ENCODE results near the gene TSSK6.

Gene TSSK6

DNA sequence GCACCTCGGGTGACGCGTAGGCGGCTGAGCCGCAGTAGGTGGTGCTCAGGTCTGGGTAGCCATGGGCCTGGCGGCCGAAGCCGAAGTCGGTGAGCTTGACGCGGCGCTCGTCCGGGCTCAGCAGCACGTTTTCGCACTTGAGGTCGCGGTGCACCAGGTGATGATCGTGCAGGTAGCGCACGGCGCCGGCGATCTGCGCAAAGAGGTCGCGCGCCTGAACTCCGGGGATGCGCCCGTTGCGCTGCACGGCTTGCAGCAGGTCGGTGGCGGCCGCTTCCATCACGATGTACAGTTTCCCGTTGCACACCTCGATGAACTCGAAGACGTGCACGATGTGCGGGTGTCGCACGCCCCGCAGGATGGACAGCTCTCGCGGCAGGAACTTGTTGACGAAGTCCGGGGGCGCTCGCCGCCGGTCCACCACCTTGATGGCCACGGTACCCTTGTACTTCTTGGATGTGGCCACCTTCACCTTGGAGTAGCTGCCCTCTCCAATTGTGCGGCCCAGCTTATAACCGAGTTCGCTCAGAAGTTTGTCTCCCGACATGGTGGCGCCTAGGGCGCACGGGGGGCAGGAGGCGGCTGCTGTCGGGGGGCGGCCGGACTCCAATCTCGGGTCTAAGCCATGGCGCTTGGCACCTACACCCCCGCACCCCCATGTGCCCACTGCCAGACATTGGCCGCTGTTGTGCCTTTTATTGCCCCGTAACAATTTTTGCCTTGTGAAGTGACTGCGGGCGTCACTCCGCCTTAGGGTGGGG lies at the start of gene TSSK6:
Gene TSSK6, minus strand, starts transcription at position 668 of the 761 bp plus-strand sequence. Its CDS starts 121 bp downstream, at position 547.
- no peak for DNase-seq

DNA sequence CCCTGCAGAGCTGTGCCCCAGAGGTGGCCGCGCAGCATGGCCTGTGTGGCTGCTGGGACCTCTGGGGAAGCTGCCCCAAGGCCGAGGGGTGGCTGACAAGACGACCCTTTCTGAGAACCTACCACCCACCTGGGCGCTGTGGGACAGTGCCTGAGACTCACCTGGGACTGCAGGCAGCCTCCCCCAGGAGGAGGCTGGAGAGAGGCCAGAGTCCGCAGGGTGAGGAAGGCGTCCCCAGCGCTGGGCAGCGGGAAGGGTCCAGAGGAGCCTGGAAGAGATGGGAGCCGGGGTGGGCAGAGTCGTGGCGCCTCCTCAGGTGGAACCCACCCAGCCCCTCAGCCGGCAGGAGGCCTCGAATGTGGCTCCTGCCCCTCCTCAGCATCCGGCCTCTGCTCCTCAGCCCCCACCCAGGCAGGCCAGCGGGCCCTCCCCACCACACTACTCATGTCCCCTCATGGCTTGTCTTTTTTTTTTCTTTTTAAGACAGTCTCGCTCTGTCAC lies 48.0 kb upstream of the TSSK6 start:
- no peak for DNase-seq

DNA sequence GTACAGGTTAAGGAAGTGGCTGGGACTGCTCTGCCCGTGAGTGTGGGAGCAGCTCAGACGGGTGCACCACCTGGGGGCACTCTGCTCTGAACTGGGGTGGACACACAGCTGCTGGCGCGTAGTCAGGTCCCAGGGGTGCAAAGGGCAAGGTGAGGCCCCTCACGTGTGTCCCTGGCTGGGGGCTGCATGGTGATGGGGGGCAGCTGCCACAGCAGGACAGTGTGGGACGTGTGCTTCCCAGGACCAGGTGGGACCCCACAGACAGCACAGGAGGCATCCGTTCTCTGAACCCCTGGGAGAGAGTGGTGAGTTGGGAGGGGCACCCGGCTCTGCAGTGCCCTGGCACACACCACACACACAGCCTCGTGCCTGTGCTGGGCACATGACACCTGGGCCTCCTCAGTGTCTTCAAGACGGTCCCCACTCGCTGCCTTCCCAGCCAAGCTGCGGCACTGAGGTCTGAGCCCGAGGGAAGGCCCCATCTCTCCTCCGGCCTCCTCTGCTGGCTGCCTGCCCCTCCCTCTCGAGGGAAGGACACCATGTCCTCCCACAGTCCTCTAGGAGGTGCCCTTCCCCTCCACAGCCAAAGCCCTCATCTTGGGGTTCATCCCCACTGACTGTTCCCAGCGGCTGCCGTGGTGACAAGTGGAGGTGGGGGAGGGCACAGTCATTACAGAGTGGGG lies 47.5 kb upstream of the TSSK6 start:
- no peak for DNase-seq

DNA sequence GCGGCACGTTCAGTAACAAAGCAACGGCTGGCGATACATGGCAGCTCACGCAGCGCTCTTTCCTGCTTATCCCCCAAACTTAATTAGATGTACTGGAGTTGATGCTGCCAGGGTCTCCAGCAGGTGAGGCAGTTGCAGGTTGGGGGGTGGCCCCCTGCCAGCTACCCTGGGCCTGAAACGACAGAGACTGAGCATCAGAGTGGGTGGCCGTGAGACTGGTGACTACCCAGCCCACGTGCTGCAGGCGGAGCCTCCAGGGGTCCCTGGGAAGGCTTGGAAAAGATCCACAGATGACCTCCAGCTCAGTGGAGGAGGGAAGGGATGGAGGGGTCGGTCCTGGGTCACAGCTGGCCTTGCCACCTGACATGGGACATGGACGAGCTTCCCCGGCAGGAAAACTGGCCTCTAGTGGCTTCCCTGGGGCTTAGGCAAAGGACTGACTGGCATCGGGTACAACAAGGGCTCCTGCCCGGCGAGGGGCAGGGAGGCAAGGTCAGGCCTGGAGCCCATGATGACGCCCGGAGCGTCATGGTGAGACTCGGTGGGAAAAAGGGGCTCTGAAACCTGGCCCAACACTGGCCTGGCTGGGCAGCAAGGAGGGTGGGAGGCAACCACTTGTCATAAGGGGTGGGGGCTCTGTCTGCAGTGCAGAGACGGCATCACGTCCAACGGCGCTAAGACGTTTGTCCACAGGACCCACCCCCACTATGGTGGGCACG lies 46.8 kb upstream of the TSSK6 start:
- no peak for DNase-seq

DNA sequence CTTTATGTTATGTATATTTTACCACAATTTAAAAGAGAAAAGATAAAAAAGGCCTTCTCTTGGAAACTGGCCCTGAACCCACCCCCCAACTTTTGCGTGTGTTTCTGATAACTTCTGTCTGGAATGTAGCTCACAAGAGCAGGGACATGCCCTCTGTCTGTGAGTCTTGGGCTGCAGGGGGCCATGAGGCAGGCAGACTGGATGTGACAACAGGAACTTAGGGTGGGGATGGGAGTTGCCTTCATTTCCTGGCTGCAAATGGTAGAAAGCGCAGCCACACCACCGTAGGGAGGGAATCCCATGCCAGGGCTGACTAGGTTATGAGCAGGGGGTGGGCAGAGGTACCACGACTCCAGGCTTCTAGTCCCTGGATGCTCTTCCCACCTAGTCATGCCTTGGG lies 44.6 kb upstream of the TSSK6 start:
- no peak for DNase-seq

DNA sequence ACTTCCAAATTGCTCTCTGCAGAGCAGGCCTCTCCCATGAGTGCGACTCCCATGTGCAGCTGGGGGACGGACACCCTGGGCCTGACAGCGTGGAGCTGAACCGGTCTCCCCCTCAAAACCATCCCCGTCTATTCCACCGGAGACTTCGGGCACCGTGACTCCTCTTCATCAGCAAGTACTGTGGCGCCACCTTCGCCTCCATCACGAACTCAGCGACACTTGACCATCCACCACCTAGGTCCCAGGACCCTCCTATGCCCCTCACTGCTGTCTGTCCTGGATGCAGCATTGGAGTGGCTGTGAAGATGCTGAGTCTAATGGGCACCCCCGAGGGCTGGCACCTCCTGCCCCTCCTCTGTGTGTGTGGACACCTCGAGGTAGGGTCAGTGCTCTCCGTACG lies 43.3 kb upstream of the TSSK6 start:
- no peak for DNase-seq

DNA sequence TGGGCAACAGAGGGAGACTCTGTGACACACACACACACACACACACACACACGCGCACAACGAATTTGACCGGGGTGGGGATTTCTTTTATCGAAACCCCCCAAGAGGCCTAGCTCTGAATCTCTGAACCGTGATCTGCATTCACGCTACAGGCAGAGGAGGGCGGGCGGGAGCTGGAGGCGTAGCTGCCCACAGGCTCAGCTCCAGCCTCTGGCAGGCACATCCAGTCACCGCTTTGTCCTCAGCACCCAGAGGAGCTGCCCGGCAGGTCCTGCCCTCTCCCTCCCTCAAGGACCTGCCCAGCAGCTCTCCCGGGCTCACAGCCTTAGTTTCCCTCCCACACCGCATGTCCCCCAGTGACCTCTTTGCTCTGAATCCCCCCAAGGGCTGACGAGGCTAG lies 42.7 kb upstream of the TSSK6 start:
- DNase-seq = no peak

DNA sequence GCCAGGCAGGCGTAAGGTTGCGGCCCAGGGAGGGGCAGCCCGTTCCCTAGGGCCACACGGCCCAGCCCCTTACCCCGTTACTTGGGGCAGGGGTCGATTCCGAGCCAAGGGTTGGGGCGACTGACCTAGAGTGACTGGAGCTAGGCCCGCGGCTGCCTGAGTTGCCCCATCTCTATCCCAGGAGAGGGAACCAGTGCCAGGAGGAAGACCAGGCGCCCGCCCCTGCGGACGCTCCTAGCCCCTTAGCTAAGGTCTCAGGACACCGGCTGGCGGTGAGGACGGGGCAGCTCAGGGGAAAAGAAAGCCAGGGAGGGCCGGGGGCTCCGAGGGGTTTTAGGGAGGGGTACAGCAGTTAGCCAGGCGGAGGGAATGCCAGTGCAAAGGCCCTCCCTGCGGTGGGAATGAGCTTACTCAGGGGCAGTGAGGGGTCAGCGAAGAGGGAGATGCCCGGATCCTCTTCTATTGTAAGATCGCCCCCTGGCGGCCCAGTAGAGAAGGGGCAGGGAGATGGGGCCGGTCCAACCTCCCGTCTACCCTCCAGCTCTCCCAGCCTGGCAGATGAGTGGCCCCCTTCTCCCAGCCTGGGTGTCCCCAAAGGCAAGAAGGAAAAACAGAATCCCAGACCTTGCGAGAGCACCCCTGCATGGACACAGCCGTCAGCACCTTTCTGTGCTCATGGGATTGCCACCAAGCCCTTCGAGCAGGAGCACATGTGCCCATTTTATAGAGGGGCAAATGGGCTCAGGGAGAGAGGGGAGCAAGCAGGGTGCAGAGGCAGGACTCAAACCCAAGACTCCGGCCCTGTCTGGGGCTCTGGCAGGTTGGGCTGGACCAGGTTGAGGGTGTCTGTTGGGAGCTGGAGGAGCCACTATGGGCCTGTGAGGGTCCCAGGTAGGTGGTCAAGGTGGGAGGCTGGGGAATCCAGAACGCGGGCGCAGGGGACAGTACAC lies 39.0 kb upstream of the TSSK6 start:
- DNase-seq = no peak

DNA sequence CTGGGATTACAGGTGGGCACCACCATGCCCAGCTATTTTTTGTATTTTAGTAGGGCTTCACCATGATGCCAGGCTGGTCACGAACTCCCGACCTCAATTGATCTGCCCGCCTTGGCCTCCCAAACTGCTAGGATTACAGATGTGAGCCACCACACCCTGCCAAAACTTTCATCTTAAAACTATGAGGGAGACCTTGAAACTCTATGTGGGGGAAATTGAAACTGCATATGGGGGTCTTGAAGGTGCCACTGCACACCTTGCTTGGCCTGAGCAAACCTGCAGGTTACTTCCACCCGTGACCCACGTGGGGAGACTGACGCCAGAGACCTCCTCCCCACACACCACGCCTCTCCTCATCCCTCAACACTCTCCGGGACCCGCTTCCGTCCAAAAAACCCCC lies 38.3 kb upstream of the TSSK6 start:
- DNase-seq = no peak

DNA sequence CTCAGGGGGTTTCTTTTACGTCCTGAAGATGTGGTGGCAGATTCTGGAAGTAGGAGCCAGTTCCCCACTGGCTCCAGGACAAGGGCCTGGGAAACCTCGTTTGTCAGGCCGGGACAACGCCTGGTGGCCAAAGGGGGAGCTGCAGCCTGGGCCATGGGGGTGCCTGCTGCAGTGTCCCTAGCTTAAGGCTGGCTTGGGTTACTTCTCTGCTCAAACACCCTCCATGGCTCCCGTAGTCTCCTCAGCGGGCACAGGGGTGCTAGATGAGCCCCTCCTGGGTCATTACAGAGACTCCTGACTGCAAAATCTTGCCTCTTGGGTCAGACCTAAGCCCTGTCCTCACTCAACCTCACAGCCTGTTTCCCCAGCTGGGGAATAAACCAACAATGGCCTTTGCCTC lies 37.5 kb upstream of the TSSK6 start:
- DNase-seq = no peak

DNA sequence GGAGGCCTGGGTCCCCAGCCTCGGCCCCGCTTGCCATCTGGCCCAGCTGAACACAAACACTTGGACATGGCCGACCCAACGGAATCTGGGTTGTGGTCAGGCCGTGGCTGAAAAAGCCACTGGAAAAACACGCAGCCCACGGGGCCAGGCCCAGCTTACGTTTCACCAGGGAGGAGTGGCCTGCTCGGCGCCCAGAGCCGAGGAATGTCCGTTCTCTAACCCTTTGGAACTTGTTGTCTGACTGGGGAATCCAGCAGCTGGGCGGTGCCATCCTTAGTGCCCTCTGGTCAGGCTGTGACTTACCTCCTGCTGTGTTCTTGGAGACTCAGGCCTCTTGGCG lies 36.5 kb upstream of the TSSK6 start:
- DNase-seq = no peak

DNA sequence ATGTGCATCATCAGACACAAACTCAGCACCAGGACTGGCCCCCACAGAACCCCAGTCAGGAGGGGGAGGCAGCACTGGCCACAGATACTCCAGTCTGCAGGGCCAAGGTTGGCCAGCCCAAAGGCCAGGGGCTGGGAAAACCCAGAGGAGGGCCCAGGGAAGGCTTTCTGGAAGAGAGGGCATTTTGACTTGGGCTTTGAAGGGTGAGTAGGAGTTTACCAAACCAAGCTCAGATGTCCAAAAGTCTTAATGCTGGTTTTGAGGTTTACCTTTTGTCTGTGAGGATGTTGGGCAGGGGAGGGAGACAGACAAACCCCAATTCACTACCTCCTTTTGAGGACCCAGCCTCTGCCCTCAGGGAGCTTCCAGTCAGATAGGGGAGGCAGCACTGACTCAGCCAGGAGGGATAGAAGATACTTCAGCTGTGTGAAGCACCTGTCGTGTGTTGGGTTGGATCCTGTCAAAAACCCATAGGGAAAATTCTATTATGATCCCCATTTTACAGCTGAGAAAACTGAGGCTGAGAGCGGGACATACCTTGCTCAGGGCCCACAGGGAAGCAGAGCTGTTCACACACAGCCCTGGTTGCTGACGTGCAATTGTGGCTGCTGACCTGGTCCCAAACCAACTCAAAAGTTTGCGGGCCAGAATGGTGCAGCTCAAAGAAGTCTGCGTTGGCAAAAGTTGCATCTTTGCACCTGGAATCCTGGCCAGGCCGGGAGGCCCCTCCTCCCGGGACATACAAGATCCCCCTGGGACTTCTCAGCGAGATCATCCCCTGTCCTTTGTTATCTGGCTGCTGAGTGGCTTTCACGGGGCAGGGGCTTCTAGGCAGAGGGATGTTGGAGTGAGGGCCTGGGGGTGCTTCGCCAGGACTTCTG lies 35.9 kb upstream of the TSSK6 start:
- DNase-seq = no peak

DNA sequence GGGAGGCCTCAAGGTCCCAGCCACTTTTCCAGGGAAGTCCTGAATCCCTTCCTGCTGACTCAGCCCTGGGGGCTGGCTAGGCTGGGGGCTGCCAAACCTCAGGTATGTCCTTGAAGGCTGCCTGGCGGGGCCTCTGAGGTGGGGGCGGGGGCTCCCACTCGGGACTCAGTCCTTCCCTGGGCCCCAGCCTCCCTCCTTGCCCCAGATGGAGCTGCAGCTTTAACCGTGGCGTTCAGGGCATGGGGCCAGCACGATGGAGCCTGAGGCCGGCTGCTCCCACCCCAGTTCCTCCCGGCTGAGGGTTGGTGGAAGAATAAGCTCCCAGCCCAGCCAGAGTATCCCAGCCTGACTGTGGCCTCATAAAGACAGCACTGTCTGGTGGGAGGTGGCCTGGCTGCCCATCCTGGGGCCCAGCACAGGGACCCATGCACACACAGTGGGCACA lies 35.2 kb upstream of the TSSK6 start:
- DNase-seq = no peak

DNA sequence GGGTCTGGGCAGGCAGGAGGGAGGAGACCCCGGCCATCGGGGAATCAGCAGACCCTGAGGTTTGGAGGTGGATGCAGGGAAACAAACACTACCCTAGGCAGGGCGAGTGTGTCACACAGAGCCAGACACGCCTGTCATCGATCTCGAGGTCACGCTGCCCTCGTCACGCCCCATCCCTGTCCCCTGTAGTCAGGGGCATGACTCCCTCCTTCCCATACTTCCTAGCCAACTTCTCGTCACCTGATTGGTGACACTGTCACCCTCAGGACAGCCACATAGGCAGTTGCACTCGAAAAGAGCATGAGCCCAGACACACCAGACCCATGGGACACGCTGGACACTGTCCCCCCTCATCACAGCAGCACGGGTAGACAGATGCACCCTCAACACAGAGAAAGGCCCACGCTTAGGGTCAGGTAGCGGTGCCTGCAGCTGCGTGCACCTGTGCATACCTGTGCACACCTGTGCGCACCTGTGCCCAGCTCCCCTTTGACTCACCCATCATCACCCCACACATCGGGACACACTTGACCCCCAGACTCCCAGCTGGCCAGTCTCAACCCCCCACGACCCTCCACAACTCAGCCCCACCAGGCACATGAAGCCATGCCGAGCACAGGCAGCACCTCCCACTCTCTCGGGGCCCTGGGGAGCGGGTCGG lies 34.6 kb upstream of the TSSK6 start:
- no peak for DNase-seq

DNA sequence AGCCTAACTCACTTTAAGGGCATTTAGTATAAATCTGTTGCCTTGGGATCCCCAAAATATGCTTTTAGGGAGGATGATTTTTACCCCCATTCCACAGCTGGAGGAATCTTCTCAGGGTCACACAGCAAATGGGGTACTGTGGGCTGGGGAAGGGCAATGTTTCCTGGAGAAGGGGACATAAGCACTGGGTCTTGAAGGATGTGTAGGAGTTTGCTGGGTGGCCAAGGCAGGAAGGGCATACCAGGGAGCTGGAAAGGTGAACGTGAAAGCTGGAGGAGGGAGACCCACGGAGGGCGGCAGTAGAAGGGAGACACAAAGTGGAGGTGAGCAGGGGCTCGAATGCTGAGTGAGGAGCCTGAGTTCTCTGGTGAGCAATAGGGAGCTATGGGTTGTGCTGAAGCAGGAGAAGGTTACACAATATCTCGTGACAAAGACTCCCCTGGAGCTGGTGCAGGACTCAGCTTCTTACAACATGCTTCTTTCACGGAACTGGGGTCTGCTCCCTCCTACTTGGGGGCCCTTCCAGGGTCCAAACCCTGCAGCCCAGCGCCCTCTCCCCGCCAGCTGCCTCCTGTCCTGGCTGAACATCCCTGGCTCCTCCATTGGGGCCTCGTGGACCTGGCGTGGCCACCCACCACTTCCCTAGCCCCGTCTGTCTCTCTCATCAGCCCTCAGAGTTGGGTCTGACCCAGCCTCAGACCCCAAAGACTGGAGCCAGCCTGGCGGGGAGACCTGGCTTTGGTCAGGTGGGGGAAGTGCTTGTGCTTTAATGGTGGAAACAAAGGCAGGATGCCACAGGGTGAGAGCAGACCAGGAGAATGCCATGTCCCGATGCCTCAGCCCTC lies 33.8 kb upstream of the TSSK6 start:
- DNase-seq = no peak

DNA sequence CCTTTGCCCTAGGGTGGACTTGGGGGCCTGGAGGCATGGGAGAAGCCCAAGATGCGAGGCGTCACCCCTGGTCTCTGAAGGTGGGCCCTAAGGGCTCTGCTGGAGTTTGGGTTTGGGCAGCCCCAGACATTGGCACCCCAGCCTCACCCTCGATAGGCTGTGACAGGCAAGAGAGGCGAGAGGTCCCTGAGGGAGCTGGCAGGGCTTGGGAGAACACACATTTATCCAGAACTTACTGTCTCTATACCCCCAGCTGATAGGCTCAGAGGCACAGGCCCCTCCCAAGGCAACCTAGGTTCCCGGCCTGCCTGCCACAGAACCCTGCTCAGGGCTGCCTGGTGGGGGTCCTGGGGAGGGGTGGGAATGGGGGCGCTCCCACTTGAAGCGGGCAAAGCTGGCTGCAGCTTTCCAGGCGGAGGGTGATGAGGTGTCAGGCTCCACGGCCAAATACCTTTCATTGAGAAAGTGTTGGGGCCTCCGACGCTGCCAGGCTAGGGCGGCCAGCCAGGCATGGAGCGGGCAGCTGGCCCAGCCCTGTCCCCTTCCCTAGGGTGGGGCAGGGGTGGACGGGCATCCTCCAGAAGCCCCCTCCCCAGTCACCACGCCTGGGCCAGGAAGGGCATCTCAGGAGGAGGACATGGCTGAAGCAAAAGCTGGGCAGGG lies 32.5 kb upstream of the TSSK6 start:
- DNase-seq = no peak

DNA sequence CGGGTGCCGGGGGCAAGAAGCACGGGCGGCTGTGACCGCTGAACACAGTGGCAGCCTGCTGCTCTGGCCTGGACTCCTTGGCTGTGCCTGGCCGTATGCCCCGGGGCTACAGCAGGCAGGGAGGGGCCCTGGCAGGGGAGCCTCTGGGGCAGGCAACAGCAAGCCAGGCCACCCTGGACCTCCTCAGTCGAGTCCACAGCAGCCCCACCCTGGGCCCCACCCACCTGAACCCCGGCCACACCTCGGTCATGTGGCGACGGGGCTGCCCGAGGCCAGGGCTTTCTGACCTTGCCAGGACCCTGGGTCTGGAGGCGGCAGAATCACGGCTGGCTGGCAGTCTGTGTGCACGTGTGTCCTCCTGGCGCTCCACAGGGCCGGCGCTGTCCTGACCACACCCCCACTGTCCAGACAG lies 31.4 kb upstream of the TSSK6 start:
- DNase-seq = no peak

DNA sequence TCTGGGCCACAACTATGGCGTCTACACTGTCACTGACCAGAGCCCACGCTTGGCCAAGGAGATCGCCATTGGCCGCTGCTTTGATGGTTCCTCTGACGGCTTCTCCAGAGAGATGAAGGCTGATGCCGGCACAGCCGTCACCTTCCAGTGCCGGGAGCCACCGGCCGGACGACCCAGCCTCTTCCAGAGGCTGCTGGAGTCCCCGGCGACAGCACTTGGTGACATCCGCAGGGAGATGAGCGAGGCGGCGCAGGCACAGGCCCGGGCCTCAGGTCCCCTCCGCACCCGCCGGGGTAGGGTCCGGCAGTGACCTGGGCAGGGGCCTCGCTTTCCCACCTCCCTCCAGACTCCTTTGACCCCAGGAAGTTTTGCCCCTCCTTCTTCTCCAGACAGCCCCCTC lies 30.4 kb upstream of the TSSK6 start:
- no peak for DNase-seq

DNA sequence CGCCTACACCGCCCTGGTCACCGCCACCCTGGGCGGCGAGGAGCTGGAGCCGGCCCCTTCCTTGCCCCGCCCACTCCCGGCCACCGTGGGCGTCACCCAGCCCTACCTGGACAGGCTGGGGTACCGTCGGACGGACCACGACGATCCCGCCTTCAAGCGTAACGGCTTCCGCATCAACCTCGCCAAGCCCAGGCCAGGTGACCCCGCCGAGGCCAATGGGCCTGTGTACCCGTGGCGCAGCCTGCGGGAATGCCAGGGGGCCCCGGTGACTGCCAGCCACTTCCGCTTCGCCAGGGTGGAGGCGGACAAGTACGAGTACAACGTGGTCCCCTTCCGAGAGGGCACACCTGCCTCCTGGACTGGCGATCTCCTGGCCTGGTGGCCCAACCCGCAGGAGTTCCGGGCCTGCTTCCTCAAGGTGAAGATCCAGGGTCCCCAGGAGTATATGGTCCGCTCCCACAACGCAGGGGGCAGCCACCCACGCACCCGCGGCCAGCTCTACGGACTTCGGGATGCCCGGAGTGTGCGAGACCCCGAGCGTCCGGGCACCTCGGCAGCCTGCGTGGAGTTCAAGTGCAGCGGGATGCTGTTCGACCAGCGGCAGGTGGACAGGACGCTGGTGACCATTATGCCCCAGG lies 29.7 kb upstream of the TSSK6 start:
- DNase-seq = no peak

Data from NCI-H226 (cell line).